Fibroblast of mammary gland (primary cell): ENCODE data around the gene KCNC3.

Experiments
- DNase-seq: peaks from one replicate; pipeline ENCODE4 v3.0.0-alpha.2; 2010; ENCODE audit warnings: low read depth
- H3K4me3 ChIP-seq: 2 replicates; pipeline ENCODE4 v1.5.1; 2011; ENCODE audit warnings: low read depth, mild to moderate bottlenecking, low read length, moderate library complexity; ENCODE audit not compliant: control insufficient read depth
- TF ChIP-seq, protein P1 (sequence below): conservative IDR thresholded peaks from 2 replicates; pipeline ENCODE4 v1.5.1; 2011; ENCODE audit warnings: low read depth, low read length, inconsistent platforms; ENCODE audit not compliant: control insufficient read depth, insufficient read depth

Gene KCNC3

DNA sequence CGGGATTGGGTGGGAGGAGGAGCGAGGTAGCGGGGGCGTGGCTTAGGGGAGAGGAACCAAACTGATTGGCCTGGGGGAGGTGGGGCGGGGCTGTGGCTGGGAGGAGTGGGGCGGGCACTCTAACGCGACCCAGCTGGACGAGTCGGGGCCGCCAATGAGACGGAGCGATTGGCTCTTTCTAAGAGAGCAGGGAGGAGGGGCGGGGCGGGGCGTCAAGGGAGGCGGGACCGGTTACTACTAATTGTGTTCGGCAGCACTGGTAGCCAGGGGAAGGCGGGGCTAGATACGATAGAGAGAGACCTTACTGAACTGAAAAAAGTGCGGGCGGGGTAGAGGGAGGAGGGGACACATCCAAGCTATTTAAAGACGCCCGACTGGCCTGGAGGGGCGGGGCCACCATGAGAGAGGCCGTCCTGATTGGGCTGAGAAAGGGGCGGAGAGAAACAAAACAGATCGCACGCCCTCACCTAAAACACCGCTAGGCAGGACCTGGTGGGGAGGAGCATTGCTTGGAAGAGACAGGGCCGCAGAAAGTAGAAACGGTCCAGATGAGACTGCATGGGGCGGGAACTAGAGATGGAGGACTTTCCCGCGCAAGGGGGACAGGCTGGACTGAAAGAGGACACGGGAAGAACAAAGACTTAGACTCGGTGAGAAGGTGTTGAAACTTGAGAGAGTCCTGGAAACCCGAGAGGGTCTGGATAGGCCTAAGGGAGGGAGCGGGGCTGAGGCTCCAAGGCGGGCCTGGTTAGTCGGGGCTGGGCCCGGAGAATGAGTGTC, at the start of gene KCNC3:
TSS of gene KCNC3 (minus strand) at position 232 of the 780 bp plus-strand sequence. CDS start 295 bp downstream, outside the sequence.
- peak; percentile 95 for DNase-seq
- peak within 1 kb of the TSS; percentile 32 for H3K4me3 ChIP-seq
- TF ChIP-seq, protein P1, sequence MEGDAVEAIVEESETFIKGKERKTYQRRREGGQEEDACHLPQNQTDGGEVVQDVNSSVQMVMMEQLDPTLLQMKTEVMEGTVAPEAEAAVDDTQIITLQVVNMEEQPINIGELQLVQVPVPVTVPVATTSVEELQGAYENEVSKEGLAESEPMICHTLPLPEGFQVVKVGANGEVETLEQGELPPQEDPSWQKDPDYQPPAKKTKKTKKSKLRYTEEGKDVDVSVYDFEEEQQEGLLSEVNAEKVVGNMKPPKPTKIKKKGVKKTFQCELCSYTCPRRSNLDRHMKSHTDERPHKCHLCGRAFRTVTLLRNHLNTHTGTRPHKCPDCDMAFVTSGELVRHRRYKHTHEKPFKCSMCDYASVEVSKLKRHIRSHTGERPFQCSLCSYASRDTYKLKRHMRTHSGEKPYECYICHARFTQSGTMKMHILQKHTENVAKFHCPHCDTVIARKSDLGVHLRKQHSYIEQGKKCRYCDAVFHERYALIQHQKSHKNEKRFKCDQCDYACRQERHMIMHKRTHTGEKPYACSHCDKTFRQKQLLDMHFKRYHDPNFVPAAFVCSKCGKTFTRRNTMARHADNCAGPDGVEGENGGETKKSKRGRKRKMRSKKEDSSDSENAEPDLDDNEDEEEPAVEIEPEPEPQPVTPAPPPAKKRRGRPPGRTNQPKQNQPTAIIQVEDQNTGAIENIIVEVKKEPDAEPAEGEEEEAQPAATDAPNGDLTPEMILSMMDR = no peak

- H3K4me3 ChIP-seq = no peak overlapping the region
- TF ChIP-seq, protein P1 = no peak
- DNase-seq = no peak
These were observed 49.7 kb upstream of the KCNC3 start for GRCh38 chr19:50378863-50379236.

DNA sequence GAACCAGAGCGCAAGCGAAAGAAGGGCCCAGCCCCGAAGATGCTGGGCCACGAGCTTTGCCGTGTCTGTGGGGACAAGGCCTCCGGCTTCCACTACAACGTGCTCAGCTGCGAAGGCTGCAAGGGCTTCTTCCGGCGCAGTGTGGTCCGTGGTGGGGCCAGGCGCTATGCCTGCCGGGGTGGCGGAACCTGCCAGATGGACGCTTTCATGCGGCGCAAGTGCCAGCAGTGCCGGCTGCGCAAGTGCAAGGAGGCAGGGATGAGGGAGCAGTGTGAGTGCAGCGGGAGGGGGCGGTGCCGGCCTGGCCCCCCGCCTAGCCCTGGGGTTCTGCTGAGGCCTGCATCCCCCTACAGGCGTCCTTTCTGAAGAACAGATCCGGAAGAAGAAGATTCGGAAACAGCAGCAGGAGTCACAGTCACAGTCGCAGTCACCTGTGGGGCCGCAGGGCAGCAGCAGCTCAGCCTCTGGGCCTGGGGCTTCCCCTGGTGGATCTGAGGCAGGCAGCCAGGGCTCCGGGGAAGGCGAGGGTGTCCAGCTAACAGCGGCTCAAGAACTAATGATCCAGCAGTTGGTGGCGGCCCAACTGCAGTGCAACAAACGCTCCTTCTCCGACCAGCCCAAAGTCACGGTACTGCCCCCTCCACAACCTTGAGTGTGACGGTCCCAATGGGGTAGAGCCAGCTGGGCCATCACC, 49.1 kb upstream of the KCNC3 start:
- TF ChIP-seq, protein P1 = no peak
- no peak overlapping the region for H3K4me3 ChIP-seq

GRCh38 chr19:50377517-50377916, 48.3 kb upstream of the KCNC3 start:
- H3K4me3 ChIP-seq = no peak overlapping the region
- TF ChIP-seq, protein P1 = no peak
- DNase-seq = no peak

More for the DNA sequence above, 49.1 kb upstream of the KCNC3 start:
- no peak for DNase-seq

GRCh38 chr19:50377051-50377461, 47.9 kb upstream of the KCNC3 start:
- DNase-seq = peak; percentile 17
- TF ChIP-seq, protein P1 = no peak

GRCh38 chr19:50376166-50377050, 47.2 kb upstream of the KCNC3 start, which contains the start of gene NR1H2:
TSS of gene NR1H2 (plus strand) at chr19:50376457. CDS start at chr19:50377606, 1,149 bp downstream.
- TF ChIP-seq, protein P1 = no peak
- peak within 1 kb of the TSS; percentile 90 for H3K4me3 ChIP-seq
- peak; percentile 98 for DNase-seq

More at GRCh38 chr19:50377051-50377461, 47.9 kb upstream of the KCNC3 start:
- H3K4me3 ChIP-seq = peak overlapping the region; percentile 17
